OCI-LY7 (cell line): ENCODE data around the gene PPM1A.

Experiments
- CTCF ChIP-seq: fragments of 200-600 bp; sonication (generic); conservative IDR thresholded peaks from 2 replicates; pipeline ENCODE4 v1.5.1; 2014; ENCODE audit warnings: mild to moderate bottlenecking, antibody characterized with exemption, low read length, moderate library complexity, mixed read lengths
- EZH2phosphoT487 ChIP-seq: fragments of 200-600 bp; sonication (generic); IDR thresholded peaks from 2 replicates; pipeline ENCODE4 v1.6.1; 2018; ENCODE audit warnings: low read depth, borderline replicate concordance, mild to moderate bottlenecking, mixed run types, antibody characterized with exemption, low read length, moderate library complexity, mixed read lengths

GRCh38 chr14:60326274-60326673, 77.3 kb downstream of the PPM1A start:
- no peak for TF ChIP-seq CTCF
- no peak for TF ChIP-seq EZH2phosphoT487
